OCI-LY3 (cell line): Measurements from ENCODE around the gene TREM1.
A peak's percentile ranks its signal among the peaks of the same experiment; 100 is the strongest.

ENCODE experiments used
- H2AFZ ChIP-seq: fragments of 200-600, 300-600 bp; shearing (Covaris generic); 2 replicates; pipeline ENCODE4 v1.6.0; 2014; ENCODE audit warnings: antibody characterized with exemption, low read depth, low read length
- H3K27ac ChIP-seq: fragments of 200-600, 300-600 bp; sonication (generic); 2 replicates; pipeline ENCODE4 v1.5.1; 2014; ENCODE audit warnings: mild to moderate bottlenecking, low read length, moderate library complexity, mixed read lengths
- H3K27me3 ChIP-seq: fragments of 200-600, 300-600 bp; sonication (generic); 2 replicates; pipeline ENCODE4 v1.6.1; 2014; ENCODE audit warnings: low read depth, low read length, mixed read lengths
- H3K36me3 ChIP-seq: fragments of 200-600, 300-600 bp; sonication (generic); replicated peaks from 2 replicates; pipeline ENCODE3; 2014; ENCODE audit warnings: low read depth, low read length, mixed read lengths
- H3K4me1 ChIP-seq: fragments of 300-600, 200-600 bp; sonication (generic); 2 replicates; pipeline ENCODE4 v1.6.1; 2014; ENCODE audit warnings: low read length, mixed read lengths
- H3K4me2 ChIP-seq: fragments of 200-600, 300-600 bp; sonication (generic); 2 replicates; pipeline ENCODE4 v1.6.1; 2014; ENCODE audit warnings: low read length, mixed read lengths
- H3K4me3 ChIP-seq: fragments of 300-600, 200-600 bp; sonication (generic); 2 replicates; pipeline ENCODE4 v1.5.1; 2014; ENCODE audit warnings: antibody characterized with exemption, mild to moderate bottlenecking, low read length, moderate library complexity
- H3K79me2 ChIP-seq: fragments of 300-600, 200-600 bp; shearing (Covaris generic); 2 replicates; pipeline ENCODE4 v1.6.1; 2014; ENCODE audit warnings: mild to moderate bottlenecking, low read length, mixed read lengths
- H3K9ac ChIP-seq: fragments of 300-600, 200-600 bp; shearing (Covaris generic); 2 replicates; pipeline ENCODE4 v1.6.0; 2014; ENCODE audit warnings: mild to moderate bottlenecking, low read length, moderate library complexity
- H3K9me3 ChIP-seq: fragments of 200-600, 300-600 bp; shearing (Covaris generic); 2 replicates; pipeline ENCODE4 v1.6.1; 2014; ENCODE audit warnings: low read length, mixed read lengths; ENCODE audit not compliant: insufficient read depth
- H4K20me1 ChIP-seq: fragments of 200-600, 300-600 bp; sonication (generic); 2 replicates; pipeline ENCODE4 v1.6.1; 2016; ENCODE audit warnings: low read length, mixed read lengths; ENCODE audit not compliant: insufficient read depth
- EZH2phosphoT487 ChIP-seq: fragments of 200-600 bp; shearing (Covaris generic); IDR thresholded peaks from 2 replicates; pipeline ENCODE4 v1.6.1; 2018; ENCODE audit warnings: antibody characterized with exemption, mixed run types, low read depth
- TF ChIP-seq, protein P1 (sequence below): fragments of 200-600, 300-600 bp; sonication (generic); IDR thresholded peaks from 2 replicates; pipeline ENCODE4 v1.5.1; 2014; ENCODE audit warnings: antibody characterized with exemption, low read length, low read depth

The TREM1 gene

DNA sequence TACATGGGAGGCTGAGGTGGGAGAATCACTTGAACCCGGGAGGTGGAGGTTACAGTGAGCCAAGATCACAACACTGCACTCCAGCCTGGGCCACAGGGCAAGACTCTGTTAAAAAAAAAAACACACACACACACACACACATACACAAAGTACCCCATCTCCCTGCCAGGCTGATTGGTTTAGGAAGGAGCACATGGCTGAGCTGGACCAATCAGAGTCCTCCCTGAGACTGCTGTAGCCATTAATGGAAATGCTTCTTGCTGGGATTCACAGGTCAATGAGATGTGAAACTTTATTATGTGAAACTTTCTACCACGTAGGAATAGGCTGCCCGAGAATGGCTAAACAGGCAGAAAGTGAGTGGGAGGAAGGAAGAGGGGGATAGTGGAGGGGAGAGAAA is 2.9 kb downstream of the TREM1 start:
- no peaks in the 10 kb centered on the region for H3K9me3 ChIP-seq
- H2AFZ ChIP-seq: no peak overlapping the region
- H3K27ac ChIP-seq: no peak overlapping the region
- no peak overlapping the region for H3K4me2 ChIP-seq
- H4K20me1 ChIP-seq: no peaks in the 10 kb centered on the region
- H3K4me3 ChIP-seq: no peak overlapping the region
- TF ChIP-seq EZH2phosphoT487: no peak
- TF ChIP-seq, protein P1, sequence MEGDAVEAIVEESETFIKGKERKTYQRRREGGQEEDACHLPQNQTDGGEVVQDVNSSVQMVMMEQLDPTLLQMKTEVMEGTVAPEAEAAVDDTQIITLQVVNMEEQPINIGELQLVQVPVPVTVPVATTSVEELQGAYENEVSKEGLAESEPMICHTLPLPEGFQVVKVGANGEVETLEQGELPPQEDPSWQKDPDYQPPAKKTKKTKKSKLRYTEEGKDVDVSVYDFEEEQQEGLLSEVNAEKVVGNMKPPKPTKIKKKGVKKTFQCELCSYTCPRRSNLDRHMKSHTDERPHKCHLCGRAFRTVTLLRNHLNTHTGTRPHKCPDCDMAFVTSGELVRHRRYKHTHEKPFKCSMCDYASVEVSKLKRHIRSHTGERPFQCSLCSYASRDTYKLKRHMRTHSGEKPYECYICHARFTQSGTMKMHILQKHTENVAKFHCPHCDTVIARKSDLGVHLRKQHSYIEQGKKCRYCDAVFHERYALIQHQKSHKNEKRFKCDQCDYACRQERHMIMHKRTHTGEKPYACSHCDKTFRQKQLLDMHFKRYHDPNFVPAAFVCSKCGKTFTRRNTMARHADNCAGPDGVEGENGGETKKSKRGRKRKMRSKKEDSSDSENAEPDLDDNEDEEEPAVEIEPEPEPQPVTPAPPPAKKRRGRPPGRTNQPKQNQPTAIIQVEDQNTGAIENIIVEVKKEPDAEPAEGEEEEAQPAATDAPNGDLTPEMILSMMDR: no peak
- H3K27me3 ChIP-seq: peaks cover 9% of the 10 kb centered on the region; the same call in 1 of the 2 replicates
- no peak overlapping the region for H3K9ac ChIP-seq
- no peaks in the 10 kb centered on the region for H3K36me3 ChIP-seq
- H3K4me1 ChIP-seq: peaks cover 18% of the 10 kb centered on the region
- H3K79me2 ChIP-seq: no peaks in the 10 kb centered on the region

DNA sequence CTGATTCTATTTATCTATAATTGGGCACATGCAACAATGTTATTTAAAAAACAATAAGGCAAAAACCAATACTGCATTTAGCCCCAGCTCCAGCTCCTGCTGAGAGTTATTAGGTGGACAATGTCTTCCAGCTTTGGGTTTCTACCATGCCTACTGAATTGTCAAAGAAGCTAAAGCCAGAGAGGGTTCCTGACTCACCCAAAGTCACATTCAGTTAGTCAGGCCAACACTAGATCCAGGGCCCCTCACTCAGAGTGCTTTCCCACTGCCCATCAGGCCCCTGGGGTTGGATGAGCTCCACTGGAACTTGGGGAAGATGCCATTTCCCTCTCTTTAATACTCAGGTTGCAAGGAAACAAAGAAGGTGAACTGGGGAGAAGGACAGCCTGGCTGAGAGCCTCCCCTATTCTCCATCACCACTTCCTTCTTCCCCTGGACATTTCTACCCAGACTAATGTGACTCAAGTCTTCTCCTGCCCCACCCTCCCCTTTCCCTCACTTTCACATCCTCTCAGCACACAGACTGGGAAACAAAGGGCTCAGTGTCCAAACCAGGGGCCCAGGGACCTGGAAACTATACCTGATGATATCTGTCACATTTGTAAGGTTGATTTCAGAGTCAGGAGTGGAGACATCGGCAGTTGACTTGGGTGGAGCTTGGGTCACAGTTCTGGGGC is 6.0 kb downstream of the TREM1 start:
- H3K9me3 ChIP-seq: no peaks in the 10 kb centered on the region
- TF ChIP-seq EZH2phosphoT487: no peak
- TF ChIP-seq, protein P1: no peak
- H3K79me2 ChIP-seq: no peaks in the 10 kb centered on the region
- H3K4me1 ChIP-seq: peaks cover 4% of the 10 kb centered on the region; the same call in 1 of the 2 replicates
- H4K20me1 ChIP-seq: no peaks in the 10 kb centered on the region
- no peak overlapping the region for H3K4me3 ChIP-seq
- no peak overlapping the region for H3K4me2 ChIP-seq
- no peaks in the 10 kb centered on the region for H3K36me3 ChIP-seq
- H3K27me3 ChIP-seq: peaks cover 19% of the 10 kb centered on the region
- H3K9ac ChIP-seq: no peak overlapping the region
- H3K27ac ChIP-seq: no peak overlapping the region
- H2AFZ ChIP-seq: no peak overlapping the region

DNA sequence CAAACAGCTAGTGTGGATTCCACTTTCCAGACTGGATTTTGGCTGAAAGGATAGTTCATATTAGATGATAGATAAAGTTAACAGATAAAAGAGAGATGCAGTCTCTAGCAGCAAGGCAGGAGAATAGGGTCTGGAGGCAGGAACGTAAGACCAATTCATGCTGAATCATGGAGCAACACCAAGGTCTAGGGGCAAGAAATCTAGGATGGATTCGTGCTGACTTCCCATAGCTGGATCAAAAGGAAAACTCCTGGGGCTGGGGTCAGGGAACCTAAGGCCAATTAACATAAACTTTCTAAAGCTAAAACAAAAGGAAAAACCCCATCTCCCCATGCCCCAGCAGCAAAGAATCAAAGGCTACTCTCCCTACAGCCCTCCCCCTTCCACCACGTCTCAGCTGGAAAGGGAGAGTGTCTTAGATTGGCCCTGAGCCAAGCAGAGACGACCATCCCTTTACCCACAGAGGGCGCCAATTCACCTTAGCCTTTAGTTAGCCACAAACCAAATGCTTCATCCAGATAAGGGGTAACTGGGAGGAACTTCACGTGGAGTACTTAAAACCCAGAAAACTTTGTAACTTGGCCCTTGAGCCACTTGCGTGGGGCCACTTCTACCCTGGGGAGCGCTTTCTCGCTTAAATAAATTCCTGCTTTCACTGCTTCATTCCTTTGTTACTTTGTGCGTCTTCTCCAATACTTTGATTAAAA is 7.6 kb downstream of the TREM1 start:
- H3K27ac ChIP-seq: no peak overlapping the region

DNA sequence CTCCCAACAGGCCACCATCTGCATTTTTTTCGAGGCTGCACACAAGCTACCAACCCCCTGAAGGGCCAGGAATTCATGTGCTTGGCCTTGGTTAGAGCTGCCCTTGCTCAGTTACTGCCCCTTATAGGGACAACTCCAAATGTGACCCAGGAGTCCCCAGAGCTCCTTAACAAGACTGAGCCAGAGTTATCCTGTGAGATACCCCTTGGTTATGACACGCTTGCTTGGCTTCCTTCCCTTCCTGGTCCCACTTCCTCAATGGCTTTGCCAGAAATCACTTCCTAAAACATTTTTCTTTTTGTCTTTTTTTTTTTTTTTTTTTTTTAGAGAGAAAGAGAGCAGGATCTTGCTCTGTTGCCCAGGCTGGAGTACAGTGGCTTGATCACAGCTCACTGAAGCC is 8.9 kb downstream of the TREM1 start:
- Histone ChIP-seq H3K4me3 (no peak overlapping the region), H3K9me3 (no peaks in the 10 kb centered on the region), H3K27ac (no peak overlapping the region), H3K36me3 (no peaks in the 10 kb centered on the region), H4K20me1 (no peaks in the 10 kb centered on the region), H3K79me2 (no peaks in the 10 kb centered on the region), H3K4me2 (no peak overlapping the region), H2AFZ (no peak overlapping the region), H3K27me3 (peaks cover 22% of the 10 kb centered on the region), H3K9ac (no peak overlapping the region), H3K4me1 (peaks cover 4% of the 10 kb centered on the region; the same call in 1 of the 2 replicates)
- no peak for TF ChIP-seq EZH2phosphoT487
- TF ChIP-seq, protein P1: no peak

More for the DNA sequence above, 7.6 kb downstream of the TREM1 start:
- Histone ChIP-seq H3K27me3 (peaks cover 22% of the 10 kb centered on the region), H3K4me3 (no peak overlapping the region), H3K4me2 (peak overlapping the region; percentile 4; the same call in 1 of the 2 replicates), H2AFZ (no peak overlapping the region), H4K20me1 (no peaks in the 10 kb centered on the region), H3K4me1 (peaks cover 4% of the 10 kb centered on the region; the same call in 1 of the 2 replicates), H3K79me2 (no peaks in the 10 kb centered on the region), H3K9me3 (no peaks in the 10 kb centered on the region), H3K9ac (no peak overlapping the region), H3K36me3 (no peaks in the 10 kb centered on the region)
- no peak for TF ChIP-seq EZH2phosphoT487
- TF ChIP-seq, protein P1: peak; percentile 70
